Activated CD4-positive, alpha-beta T cell treated with anti-CD3 and anti-CD28 coated beads, Interleukin-2, amount 10 ng/mL, durations not matched to agents 7 days and 5 days (primary cell): ENCODE data around the gene PTDSS2. TPM values are rescaled to one million over a fixed set of nuclear protein-coding genes. Genes with fewer than 3 reads are reported as not detected.

Experiments
- CTCF ChIA-PET: fragments of 350-600 bp; sonication (Branson Sonifier 250); formaldehyde crosslinking; loops from one replicate; lab custom pipeline; 2021; ENCODE audit warnings: antibody characterized with exemption; lab: Charles Lee
- POLR2A ChIA-PET: fragments of 350-600 bp; sonication (Branson Sonifier 250); formaldehyde crosslinking; loops from one replicate; lab custom pipeline; 2021; ENCODE audit warnings: antibody characterized with exemption; lab: Charles Lee
- DNase-seq: peaks from one replicate; pipeline ENCODE4 v3.0.0-alpha.2; 2020
- H3K27ac Mint-ChIP-seq: one replicate; pipeline ENCODE4 v1.8.0; 2021; ENCODE audit warnings: mild to moderate bottlenecking, moderate library complexity, mixed read lengths
- H3K27me3 Mint-ChIP-seq: one replicate; pipeline ENCODE4 v1.8.0; 2021; ENCODE audit warnings: mixed read lengths
- H3K36me3 Mint-ChIP-seq: one replicate; pipeline ENCODE4 v1.8.0; 2021; ENCODE audit warnings: low read depth, mixed read lengths
- H3K4me1 Mint-ChIP-seq: one replicate; pipeline ENCODE4 v1.8.0; 2021; ENCODE audit warnings: mixed read lengths
- H3K4me3 Mint-ChIP-seq: one replicate; pipeline ENCODE4 v1.8.0; 2021; ENCODE audit warnings: mild to moderate bottlenecking, moderate library complexity, mixed read lengths
- H3K9me3 Mint-ChIP-seq: one replicate; pipeline ENCODE4 v1.8.0; 2021; ENCODE audit warnings: mixed read lengths
- total RNA-seq, 2 experiments: library from RNA; stranded (reverse); gene quantifications; one replicate each; pipeline ENCODE4 v1.2.3, GENCODE V29; 2021

Gene PTDSS2
- total RNA-seq, 2 experiments from 2014 or later: 22.7 to 25.2 TPM

DNA sequence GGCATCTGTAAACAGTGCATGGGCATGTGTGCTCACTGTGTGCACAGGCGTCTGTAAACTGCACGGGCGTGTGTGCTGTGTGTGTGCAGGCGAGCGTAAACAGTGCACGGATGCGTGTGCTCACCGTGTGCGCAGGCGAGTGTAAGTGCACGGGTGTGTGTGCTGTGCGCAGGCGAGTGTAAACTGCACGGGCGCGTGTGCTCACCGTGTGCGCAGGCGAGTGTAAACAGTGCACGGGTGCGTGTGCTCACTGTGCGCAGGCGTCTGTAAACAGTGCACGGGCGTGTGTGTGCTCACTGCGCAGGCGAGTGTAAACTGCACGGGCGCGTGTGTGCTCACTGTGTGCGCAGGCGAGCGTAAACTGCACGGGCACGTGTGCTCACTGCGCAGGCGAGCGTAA is 34.5 kb downstream of the PTDSS2 start:
- CTCF ChIA-PET: no interaction called here
- no peak overlapping the region for H3K27ac Mint-ChIP-seq
- POLR2A ChIA-PET: no interaction called here
- no peaks in the 10 kb centered on the region for H3K4me1 Mint-ChIP-seq
- no peaks in the 10 kb centered on the region for H3K9me3 Mint-ChIP-seq
- H3K27me3 Mint-ChIP-seq: no peaks in the 10 kb centered on the region
- H3K4me3 Mint-ChIP-seq: no peak overlapping the region
- DNase-seq: no peak
- H3K36me3 Mint-ChIP-seq: no peaks in the 10 kb centered on the region

- no peaks in the 10 kb centered on the region for H3K9me3 Mint-ChIP-seq
- CTCF ChIA-PET: no interaction called here
Observed at GRCh38 chr11:486189-486588, 36.1 kb downstream of the PTDSS2 start.

GRCh38 chr11:487571-488021 is 37.5 kb downstream of the PTDSS2 start:
- H3K27me3 Mint-ChIP-seq: no peaks in the 10 kb centered on the region
- H3K9me3 Mint-ChIP-seq: no peaks in the 10 kb centered on the region
- no peak overlapping the region for H3K27ac Mint-ChIP-seq
- ChIA-PET POLR2A (no interaction called here), CTCF (no interaction called here)
- no peaks in the 10 kb centered on the region for H3K4me1 Mint-ChIP-seq
- no peaks in the 10 kb centered on the region for H3K36me3 Mint-ChIP-seq
- DNase-seq: no peak
- H3K4me3 Mint-ChIP-seq: no peak overlapping the region

More at GRCh38 chr11:486189-486588, 36.1 kb downstream of the PTDSS2 start:
- POLR2A ChIA-PET: no interaction called here
- Mint-ChIP-seq H3K27me3 (no peaks in the 10 kb centered on the region), H3K4me3 (no peak overlapping the region), H3K36me3 (no peaks in the 10 kb centered on the region), H3K27ac (no peak overlapping the region), H3K4me1 (no peaks in the 10 kb centered on the region)
- no peak for DNase-seq

- ChIA-PET CTCF (no interaction called here), POLR2A (no interaction called here)
- no peak overlapping the region for H3K27ac Mint-ChIP-seq
- H3K9me3 Mint-ChIP-seq: no peaks in the 10 kb centered on the region
- H3K27me3 Mint-ChIP-seq: no peaks in the 10 kb centered on the region
- no peak overlapping the region for H3K4me3 Mint-ChIP-seq
- no peak for DNase-seq
- H3K36me3 Mint-ChIP-seq: no peaks in the 10 kb centered on the region
- no peaks in the 10 kb centered on the region for H3K4me1 Mint-ChIP-seq
Observed at GRCh38 chr11:488062-488461, 38.0 kb downstream of the PTDSS2 start.

DNA sequence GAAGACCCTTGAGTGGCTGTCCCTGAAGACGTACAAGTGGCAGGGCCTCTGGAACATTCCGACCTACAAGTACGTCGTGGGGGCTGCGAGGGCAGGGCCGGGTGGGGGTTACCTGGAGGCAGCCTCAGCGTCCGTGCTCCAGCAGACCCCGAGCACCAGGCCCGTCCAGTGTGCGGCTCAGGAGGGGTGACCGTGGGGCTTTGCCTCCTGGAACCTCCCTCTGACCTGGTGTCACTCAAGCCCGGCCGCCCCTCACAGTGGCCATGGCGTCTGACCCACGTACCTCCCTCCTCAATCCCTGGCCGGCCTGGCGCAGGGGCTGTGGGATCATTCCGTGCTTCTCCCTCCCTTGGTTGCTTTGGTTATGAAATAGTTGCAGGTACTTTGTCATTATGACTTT is 38.5 kb downstream of the PTDSS2 start:
- Mint-ChIP-seq H3K36me3 (no peaks in the 10 kb centered on the region), H3K4me3 (no peak overlapping the region), H3K27me3 (no peaks in the 10 kb centered on the region), H3K9me3 (no peaks in the 10 kb centered on the region), H3K4me1 (no peaks in the 10 kb centered on the region), H3K27ac (no peak overlapping the region)
- POLR2A ChIA-PET: no interaction called here
- CTCF ChIA-PET: interaction anchor here (0.9 kb wide), 1 partner anchor 16 kb away, joined by 3 read pairs; no protein-coding TSS in a partner anchor
- DNase-seq: no peak

DNA sequence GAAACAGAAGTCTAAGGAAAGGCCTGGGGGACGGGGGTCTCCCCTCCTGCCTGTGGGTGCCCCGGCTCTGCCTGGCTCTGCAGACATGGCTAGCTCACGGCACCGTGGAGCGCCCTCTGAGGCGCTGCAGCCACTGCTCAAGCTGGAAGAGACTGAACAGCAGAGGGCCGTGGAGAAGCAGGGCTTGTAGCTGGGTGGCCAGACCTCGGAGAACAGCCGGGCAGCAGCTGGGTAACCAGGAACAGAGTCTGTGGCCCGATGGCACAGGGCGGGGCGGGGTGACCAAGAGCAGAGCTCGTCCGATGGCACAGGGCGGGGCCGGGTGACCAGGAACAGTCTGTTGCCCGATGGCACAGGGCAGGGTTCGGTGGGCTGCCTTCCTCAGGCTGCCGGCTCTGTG is 38.9 kb downstream of the PTDSS2 start:
- no peaks in the 10 kb centered on the region for H3K27me3 Mint-ChIP-seq
- no peaks in the 10 kb centered on the region for H3K9me3 Mint-ChIP-seq
- no peak for DNase-seq
- ChIA-PET CTCF (interaction anchor here (0.9 kb wide), 1 partner anchor 16 kb away, joined by 3 read pairs; no protein-coding TSS in a partner anchor), POLR2A (no interaction called here)
- H3K4me3 Mint-ChIP-seq: no peak overlapping the region
- no peaks in the 10 kb centered on the region for H3K4me1 Mint-ChIP-seq
- H3K27ac Mint-ChIP-seq: no peak overlapping the region
- no peaks in the 10 kb centered on the region for H3K36me3 Mint-ChIP-seq

GRCh38 chr11:489610-490185 is 39.6 kb downstream of the PTDSS2 start:
- Mint-ChIP-seq H3K4me1 (no peaks in the 10 kb centered on the region), H3K4me3 (no peak overlapping the region), H3K27me3 (no peaks in the 10 kb centered on the region), H3K9me3 (no peaks in the 10 kb centered on the region), H3K27ac (no peak overlapping the region), H3K36me3 (peaks cover 3% of the 10 kb centered on the region)
- POLR2A ChIA-PET: no interaction called here
- CTCF ChIA-PET: interaction anchor here (0.9 kb wide), 1 partner anchor 17 kb away, joined by 3 read pairs; no protein-coding TSS in a partner anchor
- DNase-seq: no peak

- POLR2A ChIA-PET: no interaction called here
- H3K27me3 Mint-ChIP-seq: no peaks in the 10 kb centered on the region
Observed at GRCh38 chr11:490186-490929, 40.3 kb downstream of the PTDSS2 start.

DNA sequence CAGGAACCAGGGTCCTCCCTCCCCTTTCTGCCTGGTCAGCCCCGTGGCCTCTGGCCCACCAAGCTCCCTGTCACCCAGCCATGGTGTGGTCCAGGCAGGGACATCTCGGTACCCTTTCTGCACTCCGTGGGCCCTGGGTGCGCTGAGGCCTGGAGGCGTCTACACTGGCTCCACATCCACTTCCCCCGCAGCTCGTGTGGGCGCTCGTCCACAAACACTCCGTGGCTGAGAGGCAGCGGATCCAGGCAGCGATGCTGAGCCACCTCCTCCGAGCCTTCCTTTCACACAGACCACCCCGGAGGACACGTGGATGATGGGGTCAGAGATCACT is 40.8 kb downstream of the PTDSS2 start:
- ChIA-PET CTCF (no interaction called here), POLR2A (no interaction called here)
- Mint-ChIP-seq H3K27me3 (no peaks in the 10 kb centered on the region), H3K4me1 (no peaks in the 10 kb centered on the region), H3K27ac (no peak overlapping the region), H3K9me3 (no peaks in the 10 kb centered on the region), H3K4me3 (no peak overlapping the region), H3K36me3 (peaks cover 8% of the 10 kb centered on the region)
- DNase-seq: no peak

More at GRCh38 chr11:490186-490929, 40.3 kb downstream of the PTDSS2 start:
- peaks cover 5% of the 10 kb centered on the region for H3K36me3 Mint-ChIP-seq
- H3K4me3 Mint-ChIP-seq: no peak overlapping the region
- no peaks in the 10 kb centered on the region for H3K9me3 Mint-ChIP-seq
- no peak overlapping the region for H3K27ac Mint-ChIP-seq
- no peak for DNase-seq
- CTCF ChIA-PET: no interaction called here
- H3K4me1 Mint-ChIP-seq: no peaks in the 10 kb centered on the region

DNA sequence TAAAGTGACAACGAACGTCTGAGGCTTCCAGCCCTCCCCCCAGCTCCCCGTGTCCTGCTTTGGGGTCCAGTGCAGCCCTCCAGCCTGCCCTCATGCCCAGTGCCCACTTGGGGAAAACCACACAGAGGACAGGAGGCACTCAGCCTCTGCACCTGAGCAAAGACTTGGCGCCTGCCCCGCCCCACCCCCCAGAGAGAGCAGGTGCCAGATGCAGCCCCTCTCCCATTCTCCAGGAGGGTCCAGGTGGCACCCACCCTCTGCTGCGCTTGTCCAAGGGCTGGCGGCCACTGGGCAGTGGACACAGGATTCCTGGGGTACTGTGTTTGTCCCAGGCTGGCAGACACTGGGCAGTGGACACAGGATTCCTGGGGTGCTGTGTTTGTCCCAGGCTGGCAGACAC is 41.3 kb downstream of the PTDSS2 start:
- POLR2A ChIA-PET: no interaction called here
- DNase-seq: no peak
- no peaks in the 10 kb centered on the region for H3K4me1 Mint-ChIP-seq
- H3K36me3 Mint-ChIP-seq: peaks cover 10% of the 10 kb centered on the region
- no peaks in the 10 kb centered on the region for H3K27me3 Mint-ChIP-seq
- no peak overlapping the region for H3K27ac Mint-ChIP-seq
- no peak overlapping the region for H3K4me3 Mint-ChIP-seq
- no peaks in the 10 kb centered on the region for H3K9me3 Mint-ChIP-seq
- CTCF ChIA-PET: no interaction called here

DNA sequence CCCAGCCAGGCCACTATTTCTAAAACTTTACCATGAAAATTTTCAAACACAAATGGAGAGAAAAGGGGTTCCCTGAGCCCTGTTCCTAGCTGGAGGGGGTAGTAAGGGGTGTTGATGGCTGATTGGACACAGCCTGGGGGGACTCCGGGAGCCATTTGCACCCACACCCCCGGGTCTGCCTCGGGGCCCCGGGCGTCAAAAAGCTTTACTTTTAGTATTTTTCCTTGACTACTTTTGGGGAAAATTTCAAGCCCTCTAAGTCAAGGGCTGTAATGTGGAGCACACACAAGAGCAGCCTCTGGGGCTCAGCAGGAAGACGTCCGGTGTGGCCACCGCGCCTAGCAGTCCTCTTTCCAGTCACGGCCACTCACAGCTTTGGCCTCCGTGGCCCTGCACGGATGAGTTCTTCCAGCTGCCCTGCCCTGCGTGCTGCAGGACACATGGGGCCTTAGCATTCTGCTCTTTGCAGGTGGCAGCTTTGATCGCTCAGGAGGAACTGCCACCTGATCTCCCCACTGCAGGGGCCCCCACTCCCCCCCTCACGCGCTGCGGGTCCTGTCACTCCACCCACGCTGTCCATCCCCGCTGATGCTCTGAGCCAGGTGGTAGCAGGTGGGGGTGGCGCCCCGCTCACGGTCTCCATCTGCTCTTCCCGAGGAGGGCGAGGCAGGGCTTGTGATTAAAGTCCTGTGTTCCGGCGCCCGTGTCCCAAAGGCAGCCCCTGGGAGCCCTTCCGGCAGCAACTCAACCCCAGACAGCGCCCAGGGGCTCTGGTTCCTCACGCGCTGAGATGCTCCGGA is 42.5 kb downstream of the PTDSS2 start:
- Mint-ChIP-seq H3K27me3 (no peaks in the 10 kb centered on the region), H3K36me3 (peaks cover 21% of the 10 kb centered on the region), H3K27ac (peak overlapping the region; percentile 25), H3K4me1 (peaks cover 9% of the 10 kb centered on the region), H3K4me3 (no peak overlapping the region), H3K9me3 (peaks cover 2% of the 10 kb centered on the region)
- ChIA-PET POLR2A (no interaction called here), CTCF (interaction anchor here (1.5 kb wide), 1 partner anchor 63 kb away, joined by 4 read pairs; no protein-coding TSS in a partner anchor)
- DNase-seq: no peak

GRCh38 chr11:494761-495536 is 44.9 kb downstream of the PTDSS2 start:
- Mint-ChIP-seq H3K4me1 (peaks cover 11% of the 10 kb centered on the region), H3K4me3 (no peak overlapping the region), H3K27ac (no peak overlapping the region), H3K36me3 (peaks cover 30% of the 10 kb centered on the region), H3K27me3 (no peaks in the 10 kb centered on the region), H3K9me3 (peaks cover 3% of the 10 kb centered on the region)
- DNase-seq: no peak
- CTCF ChIA-PET: interaction anchor here (0.6 to 1.6 kb wide), 2 partner anchors 14 to 46 kb away, joined by 3 to 4 read pairs; partner anchors contain the start of gene PTDSS2
- POLR2A ChIA-PET: no interaction called here
